ENCODE results near the gene POU2F2.

POU2F2 gene

DNA sequence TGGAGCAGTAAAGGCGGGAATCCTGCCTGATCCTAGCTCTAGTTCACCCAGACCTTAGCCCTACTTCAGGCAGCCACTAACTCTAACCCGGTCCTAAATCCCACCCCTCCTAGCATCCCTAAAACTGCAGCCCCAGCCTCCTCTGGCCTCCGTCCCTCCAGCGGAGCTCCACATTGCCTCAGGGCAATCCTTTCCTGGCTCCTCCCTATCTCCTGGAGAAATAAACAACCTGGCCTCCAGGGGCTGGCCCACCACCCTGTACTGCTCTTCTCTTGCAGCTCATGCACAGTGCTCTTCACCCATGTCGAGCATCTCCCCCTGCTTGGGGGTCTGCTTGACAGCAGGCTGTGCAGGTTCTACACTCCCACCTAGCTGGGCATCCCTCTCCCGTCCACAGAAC is 6.7 kb downstream of the POU2F2 start:
- no peak for DNase-seq (ENCODE audit: low read depth, low spot score)

DNA sequence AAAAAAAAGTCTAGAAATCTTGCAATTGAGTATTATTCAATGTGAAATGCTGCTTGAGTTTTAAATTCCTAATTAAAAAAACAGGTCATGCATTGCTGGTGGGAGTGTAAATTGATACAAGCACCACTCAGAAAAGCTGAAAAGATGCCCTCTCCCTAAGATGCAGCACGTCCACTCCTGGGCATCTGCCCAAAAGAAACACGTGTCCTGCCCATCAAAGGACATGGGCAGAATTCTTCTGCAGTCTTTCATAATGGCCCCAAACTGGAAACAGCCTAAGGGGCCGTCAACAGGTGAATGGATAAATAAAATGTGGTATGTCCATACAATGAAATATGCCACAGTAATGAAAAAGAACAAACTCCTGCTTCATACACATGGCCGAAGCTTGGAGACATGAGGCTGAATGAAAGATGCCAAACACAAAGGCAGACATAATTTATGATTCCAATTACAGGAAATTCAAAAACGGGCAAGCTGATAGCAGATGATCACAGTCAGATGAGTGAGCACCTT is 7.8 kb downstream of the POU2F2 start:
- no peak for DNase-seq (ENCODE audit: low read depth, low spot score)

DNA sequence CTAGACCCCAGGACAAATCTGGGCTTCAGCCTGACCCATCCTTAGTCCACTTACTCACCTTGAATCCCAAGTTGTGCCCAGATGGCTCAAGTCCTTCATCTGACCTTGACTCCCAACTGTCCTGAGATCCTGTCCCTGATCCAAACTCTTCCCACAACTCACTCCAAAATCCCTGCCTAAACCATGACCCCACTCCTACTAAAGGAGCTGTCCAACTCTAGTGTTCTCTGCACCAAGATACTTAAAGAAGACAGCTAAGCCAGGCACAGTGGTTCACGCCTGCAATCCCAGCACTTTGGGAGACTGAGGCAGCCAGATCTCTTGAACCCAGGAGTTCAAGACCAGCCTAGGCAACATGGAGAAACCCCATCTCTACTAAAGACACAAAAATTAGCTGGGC is 8.5 kb downstream of the POU2F2 start:
- DNase-seq (ENCODE audit: low read depth, low spot score) = no peak

DNA sequence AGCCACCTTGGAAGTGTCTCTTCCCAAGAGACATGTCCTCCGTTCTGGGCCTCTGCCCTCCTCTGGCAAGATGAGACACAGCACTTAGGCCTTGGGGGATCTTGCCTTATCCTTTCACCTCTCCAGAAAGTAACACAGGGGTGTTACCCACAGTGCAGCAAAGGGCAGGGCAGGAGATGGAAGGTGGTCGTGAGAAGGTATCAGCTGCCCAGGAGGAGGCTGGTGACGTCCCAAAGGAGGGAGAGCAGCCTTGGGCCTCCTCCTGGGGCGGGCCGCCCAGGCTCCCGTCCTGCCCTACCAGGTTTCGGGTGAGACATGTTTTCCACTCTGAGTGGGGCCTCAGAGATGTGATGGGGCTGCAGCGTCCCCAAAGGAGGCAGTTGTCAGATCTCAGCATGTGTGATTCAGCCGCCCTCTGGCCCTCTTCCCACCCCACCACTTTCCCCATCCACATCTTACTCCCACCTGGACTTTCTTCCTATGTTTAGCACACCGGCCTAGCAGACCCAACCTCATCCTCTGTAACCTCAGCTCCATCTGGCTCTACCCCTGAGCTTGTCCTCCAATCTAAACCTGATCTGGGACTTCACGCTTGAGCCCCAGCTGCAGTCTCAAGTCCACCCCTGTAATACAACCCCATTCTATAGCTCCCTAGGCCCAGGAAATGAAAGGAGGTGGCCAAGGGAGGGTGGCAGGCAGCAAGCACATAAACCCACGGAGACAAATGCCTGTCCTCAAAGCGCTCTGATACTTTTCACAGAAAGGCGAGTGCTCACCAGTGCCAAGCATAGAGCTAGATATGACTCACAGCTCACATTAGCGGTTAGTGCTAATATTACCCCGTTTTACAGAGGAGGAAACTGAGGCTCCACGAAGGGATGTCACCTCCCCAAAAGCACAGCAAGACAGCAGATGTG is 9.3 kb downstream of the POU2F2 start:
- peak; percentile 49 for DNase-seq (ENCODE audit: low read depth, low spot score)

- peak; percentile 52 for DNase-seq (ENCODE audit: low read depth, low spot score)
Measured at GRCh38 chr19:42121656-42122069, 10.6 kb downstream of the POU2F2 start.

DNA sequence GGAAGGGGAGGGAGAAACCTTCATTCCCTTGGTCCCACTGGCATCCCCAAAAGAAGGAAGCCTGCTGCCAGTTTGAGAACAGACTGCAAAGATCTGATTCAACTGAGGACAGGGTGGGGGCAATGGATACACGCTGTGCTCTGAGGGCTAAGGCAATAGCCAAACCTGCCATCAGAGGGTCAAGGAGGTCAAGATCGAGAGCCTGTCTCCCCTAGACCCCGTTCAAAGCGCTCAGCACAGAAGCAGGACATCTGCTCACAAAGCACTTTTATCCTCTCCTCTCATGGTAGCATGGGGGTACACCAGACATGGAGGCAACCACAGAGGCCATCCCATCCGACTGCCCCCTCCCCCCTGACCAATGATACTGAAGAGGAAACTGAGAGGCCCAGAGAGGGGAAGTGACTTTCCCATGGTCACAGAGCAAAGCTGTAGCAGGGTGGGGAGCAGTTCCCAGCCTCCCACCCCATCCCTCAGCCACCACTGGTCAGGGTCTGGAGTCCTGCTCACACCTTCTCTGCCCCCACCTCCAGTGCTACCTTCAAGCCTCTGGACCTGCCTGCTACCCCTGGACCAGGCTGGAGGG is 11.1 kb downstream of the POU2F2 start:
- no peak for DNase-seq (ENCODE audit: low read depth, low spot score)

- DNase-seq (ENCODE audit: low read depth, low spot score) = no peak
Measured at GRCh38 chr19:42120276-42120980, 11.8 kb downstream of the POU2F2 start.

DNA sequence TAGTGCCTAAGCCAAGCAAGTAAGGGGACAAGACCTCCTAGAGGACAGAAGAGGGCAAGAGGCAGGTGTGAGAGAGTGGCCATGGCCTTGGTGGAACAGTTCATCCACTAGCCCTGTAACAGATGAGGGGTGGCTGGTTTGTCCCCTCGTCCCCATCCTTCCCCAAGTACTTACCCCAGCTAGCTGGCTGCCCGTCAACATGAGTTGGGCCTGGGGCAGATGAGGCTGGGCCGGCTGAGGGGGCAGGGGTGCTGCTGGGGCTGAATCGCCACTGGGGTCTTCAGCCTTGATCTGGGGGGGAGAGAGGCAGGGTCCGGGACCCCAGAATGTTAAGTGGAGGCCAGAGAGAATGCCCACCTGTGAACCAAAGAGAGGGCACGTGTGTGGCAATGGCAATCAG is 15.2 kb downstream of the POU2F2 start:
- DNase-seq (ENCODE audit: low read depth, low spot score) = no peak

- DNase-seq (ENCODE audit: low read depth, low spot score) = no peak
Measured at GRCh38 chr19:42116308-42117075, 15.8 kb downstream of the POU2F2 start.

DNA sequence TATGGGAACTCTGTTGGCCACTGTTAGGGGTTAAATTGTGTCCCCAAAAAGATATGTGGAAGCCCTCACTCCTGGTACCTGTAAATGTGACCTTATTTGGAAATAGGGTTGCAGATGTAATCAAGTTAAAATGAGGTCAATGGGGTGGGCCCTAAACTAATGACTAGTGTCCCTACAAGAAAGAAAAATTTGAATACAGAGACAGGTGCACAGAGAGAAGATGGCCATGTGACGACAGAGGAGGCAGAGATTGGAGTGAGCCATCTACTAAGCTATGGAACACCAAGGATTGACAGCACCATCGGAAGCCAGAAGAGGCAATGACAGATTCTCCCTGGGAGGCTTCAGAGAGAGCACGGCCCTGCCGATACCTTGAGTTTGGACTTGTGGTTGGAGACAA is 16.5 kb downstream of the POU2F2 start:
- no peak for DNase-seq (ENCODE audit: low read depth, low spot score)

DNA sequence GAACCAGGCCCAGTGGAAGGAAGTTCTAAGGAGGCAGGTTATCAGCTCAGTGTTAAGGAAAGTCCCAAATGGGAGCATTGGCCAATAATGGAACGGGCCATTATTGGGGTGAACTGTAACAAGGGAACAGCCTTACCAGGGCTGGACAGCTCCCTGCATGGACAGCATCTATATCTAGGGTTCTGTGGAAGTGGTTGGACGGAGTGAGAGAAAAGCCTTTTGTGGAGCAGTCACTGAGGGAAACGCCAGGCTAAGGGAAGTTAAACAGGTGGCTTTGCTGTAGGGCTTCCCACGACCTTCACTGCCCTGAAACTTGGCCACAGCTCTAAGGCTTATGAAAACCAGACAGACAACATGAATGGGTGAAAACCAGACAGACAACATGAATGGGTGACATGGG is 17.0 kb downstream of the POU2F2 start:
- DNase-seq (ENCODE audit: low read depth, low spot score) = no peak

- DNase-seq (ENCODE audit: low read depth, low spot score) = no peak
Measured at GRCh38 chr19:42114412-42114811, 17.8 kb downstream of the POU2F2 start.

DNA sequence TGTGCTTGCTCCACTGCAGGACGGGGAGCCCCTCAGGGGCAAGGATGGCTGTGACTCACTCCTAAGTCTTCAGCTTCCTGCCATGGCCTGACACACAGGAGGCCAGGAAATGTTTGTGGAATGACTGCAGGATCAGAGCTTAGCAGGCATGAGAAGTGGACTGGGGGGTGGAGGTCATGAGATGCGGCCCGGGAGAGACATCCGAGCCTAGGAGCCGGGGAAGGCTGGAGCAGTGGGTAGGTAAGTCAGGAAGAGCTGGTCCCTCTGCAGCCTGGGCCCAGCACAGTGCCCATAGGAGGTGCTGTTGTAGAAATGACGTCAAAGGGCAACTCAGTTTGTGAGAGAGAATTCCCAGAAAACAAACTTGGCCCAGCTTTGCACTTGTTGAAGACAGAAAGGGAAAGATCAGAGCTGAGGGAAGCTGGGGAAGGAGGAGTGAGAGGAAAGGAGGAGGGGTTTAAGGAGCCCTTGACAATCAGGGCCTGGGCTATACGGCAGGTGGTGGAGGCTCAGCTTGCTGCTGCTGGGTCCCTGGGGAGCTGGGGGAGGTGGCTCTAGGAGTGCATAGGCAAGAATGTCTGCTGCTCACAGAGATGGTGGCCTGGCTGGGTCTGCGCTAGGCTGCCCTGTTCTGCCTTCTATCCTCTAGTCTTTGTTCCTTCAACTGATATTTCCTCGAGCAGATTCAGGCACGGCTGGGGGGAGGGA is 18.5 kb downstream of the POU2F2 start:
- DNase-seq (ENCODE audit: low read depth, low spot score) = no peak

- DNase-seq (ENCODE audit: low read depth, low spot score) = no peak
Measured at GRCh38 chr19:42111811-42112210, 20.4 kb downstream of the POU2F2 start.

DNA sequence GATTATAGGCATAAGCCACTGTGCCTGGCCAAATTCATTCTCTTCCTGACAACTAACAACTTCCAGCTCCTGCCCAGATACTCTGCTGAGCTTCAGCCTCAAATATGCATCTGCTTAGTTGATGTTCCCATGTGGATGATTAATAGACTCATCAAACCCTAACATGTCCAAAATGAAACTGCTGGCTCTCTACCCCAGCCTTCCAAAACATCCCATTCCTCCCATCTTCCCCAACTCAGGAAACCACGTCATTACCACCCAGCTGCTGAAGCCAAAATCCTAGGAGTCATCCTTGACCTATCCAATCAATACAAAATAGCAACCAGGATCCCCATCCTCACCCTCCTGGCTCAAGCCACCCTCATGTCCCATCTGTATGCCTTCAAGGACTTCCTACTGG is 20.9 kb downstream of the POU2F2 start:
- no peak for DNase-seq (ENCODE audit: low read depth, low spot score)

GRCh38 chr19:42110658-42111057 is 21.6 kb downstream of the POU2F2 start:
- no peak for DNase-seq (ENCODE audit: low read depth, low spot score)

DNA sequence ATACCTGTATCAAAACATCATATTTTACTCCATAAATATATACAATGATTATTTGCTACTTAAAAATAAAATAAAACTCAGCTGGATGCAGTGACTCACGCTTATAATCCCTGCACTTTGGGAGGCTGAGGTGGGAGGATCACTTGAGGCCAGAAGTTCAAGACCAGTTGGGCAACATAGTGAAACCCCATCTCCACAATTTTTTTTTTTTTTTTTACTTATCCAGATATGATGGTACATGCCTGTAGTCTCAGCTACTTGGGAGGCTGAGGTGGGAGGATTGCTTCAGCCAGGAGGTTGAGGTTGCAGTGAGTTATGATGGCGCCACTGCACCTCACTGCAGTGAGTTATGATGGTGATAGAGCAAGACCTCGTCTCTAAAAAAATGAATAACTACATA is 22.4 kb downstream of the POU2F2 start:
- no peak for DNase-seq (ENCODE audit: low read depth, low spot score)

DNA sequence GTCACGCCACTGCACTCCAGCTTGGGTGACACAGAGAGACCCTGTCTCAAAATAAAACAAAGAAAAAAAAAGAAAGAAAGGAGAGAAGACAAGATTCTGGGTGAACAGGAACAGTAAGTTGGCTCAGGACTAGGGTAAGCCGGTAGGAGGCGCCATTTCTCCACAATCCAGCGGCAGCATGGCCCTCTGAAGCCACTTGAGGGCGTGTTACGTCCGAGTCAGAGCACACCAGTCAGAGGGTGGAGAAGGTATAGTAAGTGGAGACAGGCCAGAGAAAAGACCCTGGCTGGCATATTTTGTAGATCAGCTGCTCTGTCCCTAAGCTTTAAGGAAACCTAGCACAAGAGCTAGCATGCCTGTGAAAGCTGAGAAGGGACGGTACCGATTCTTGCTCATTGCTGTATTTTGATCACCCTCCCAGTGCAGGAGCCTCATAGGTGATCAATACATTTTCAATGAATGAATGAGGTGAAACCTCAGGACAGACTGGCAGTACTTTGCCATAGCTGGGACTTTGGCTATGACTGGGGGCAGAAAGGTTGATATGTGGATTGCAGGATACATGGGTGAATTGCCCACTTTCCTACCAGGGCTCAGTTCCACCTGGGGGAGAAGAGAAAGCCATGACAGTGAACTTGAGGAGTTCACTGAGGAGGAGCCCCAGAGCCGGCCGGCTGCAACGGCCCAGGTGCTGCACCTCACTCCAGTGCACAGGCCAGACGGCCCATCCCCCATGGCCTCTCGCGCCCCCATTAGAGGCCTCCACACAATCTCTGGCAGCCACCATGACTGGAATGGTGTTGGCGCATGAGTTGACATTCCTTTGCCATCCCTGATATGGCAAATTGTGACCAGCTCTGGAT is 23.5 kb downstream of the POU2F2 start:
- peak; percentile 83 for DNase-seq (ENCODE audit: low read depth, low spot score)

- no peak for DNase-seq (ENCODE audit: low read depth, low spot score)
Measured at GRCh38 chr19:42105368-42105767, 26.9 kb downstream of the POU2F2 start.

GRCh38 chr19:42102877-42103276 is 29.4 kb downstream of the POU2F2 start:
- DNase-seq (ENCODE audit: low read depth, low spot score) = no peak

Measured in activated naive CD8-positive, alpha-beta T cell treated with anti-CD3 and anti-CD28 coated beads, Interleukin-2, amount 50 U/mL, for 16 hours (primary cell).